B cell (primary cell): Measurements from ENCODE around the gene ZBTB17. TPM values are rescaled to one million over a fixed set of nuclear protein-coding genes. Genes with fewer than 3 reads are reported as not detected.

ENCODE experiments used
- ATAC-seq: fragments of 200-7000 bp; cut with Tn5 transposase; one replicate; pipeline ENCODE4 v1.10.0; 2021; ENCODE audit warnings: low read depth, mild to moderate bottlenecking, moderate number of reproducible peaks, moderate library complexity
- CTCF ChIA-PET: fragments of 350-600 bp; sonication (Branson Sonifier 250); formaldehyde crosslinking; loops from one replicate; lab custom pipeline; 2021; ENCODE audit warnings: antibody characterized with exemption, inconsistent platforms; lab: Charles Lee
- POLR2A ChIA-PET: fragments of 350-600 bp; sonication (Branson Sonifier 250); formaldehyde crosslinking; loops from one replicate; lab custom pipeline; 2021; ENCODE audit warnings: antibody characterized with exemption; lab: Charles Lee
- DNase-seq: peaks from one replicate; pipeline ENCODE4 v3.0.0; 2013
- H2AFZ ChIP-seq: 2 replicates; pipeline ENCODE4 v1.6.1; 2012; ENCODE audit warnings: mild to moderate bottlenecking, low read depth, low read length; ENCODE audit not compliant: insufficient read depth, poor library complexity, severe bottlenecking
- H3K27ac ChIP-seq, 2 donors: 1 replicate in 1 of 2; 2 replicates in 1 of 2; pipeline ENCODE4 v1.5.1; 2012 to 2013; ENCODE audit warnings: low read length in 2 of 2, mild to moderate bottlenecking in 2 of 2, moderate library complexity in 1 of 2
- H3K27me3 ChIP-seq, 4 experiments: fragments of 200-600 bp in 1 of 4; sonication (generic) in 1 of 4; replicated peaks in 1 of 4; 1 replicate in 2 of 4; 2 replicates in 2 of 4; pipeline versions ENCODE4 v1.6.1 to v1.7.0; 2013 to 2016; ENCODE audit warnings: low read length in 3 of 4, mild to moderate bottlenecking in 2 of 4, mixed read lengths in 1 of 4, moderate library complexity in 1 of 4; ENCODE audit not compliant: insufficient read depth in 4 of 4, control insufficient read depth in 3 of 4; ENCODE audit errors: control extremely low read depth in 1 of 4
- H3K36me3 ChIP-seq, 2 experiments: replicated peaks in 1 of 2; 1 replicate in 1 of 2; 2 replicates in 1 of 2; pipeline versions ENCODE4 v1.6.1 to v1.7.1; 2013; ENCODE audit warnings: low read length in 1 of 2; ENCODE audit not compliant: insufficient read depth in 2 of 2, control insufficient read depth in 1 of 2; ENCODE audit errors: control extremely low read depth in 1 of 2, extremely low read depth in 1 of 2
- H3K4me1 ChIP-seq, 2 donors: fragments of 200-600 bp in 1 of 2; sonication (generic) in 1 of 2; 1 replicate in 1 of 2; 2 replicates in 1 of 2; pipeline versions ENCODE4 v1.5.1 to v1.6.1; 2013 to 2017; ENCODE audit warnings: low read length in 2 of 2; ENCODE audit not compliant: control insufficient read depth in 2 of 2, insufficient read depth in 2 of 2
- H3K4me2 ChIP-seq: replicated peaks from 2 replicates; pipeline ENCODE3; 2012; ENCODE audit warnings: mild to moderate bottlenecking, low read depth, low read length; ENCODE audit not compliant: poor library complexity, severe bottlenecking
- H3K4me3 ChIP-seq, 5 experiments: fragments of 200-600 bp in 1 of 5; sonication (generic) in 1 of 5; 1 replicate in 3 of 5; 2 replicates in 2 of 5; pipeline versions ENCODE4 v1.5.1 to v1.7.0; 2011 to 2016; ENCODE audit warnings: low read length in 4 of 5, mild to moderate bottlenecking in 4 of 5, low read depth in 2 of 5, control low read depth in 1 of 5, moderate library complexity in 1 of 5; ENCODE audit not compliant: insufficient read depth in 1 of 5; ENCODE audit errors: control extremely low read depth in 1 of 5, extremely low read depth in 1 of 5
- H3K79me2 ChIP-seq: fragments of 200-600 bp; sonication (generic); one replicate; pipeline ENCODE4 v1.6.0; 2016; ENCODE audit warnings: low read length; ENCODE audit not compliant: control insufficient read depth, insufficient read depth
- H3K9ac ChIP-seq: fragments of 200-600 bp; sonication (generic); 2 replicates; pipeline ENCODE4 v1.6.1; 2017; ENCODE audit warnings: mild to moderate bottlenecking, low read length, moderate library complexity
- H3K9me3 ChIP-seq, 3 donors: one replicate each; pipeline versions ENCODE4 v1.6.1 to v1.7.1; 2013; ENCODE audit warnings: low read length in 2 of 3; ENCODE audit not compliant: control insufficient read depth in 2 of 3, insufficient read depth in 1 of 3; ENCODE audit errors: control extremely low read depth in 1 of 3
- H4K20me1 ChIP-seq: 2 replicates; pipeline ENCODE4 v1.6.0; 2012; ENCODE audit warnings: mild to moderate bottlenecking, low read length; ENCODE audit not compliant: insufficient read depth, control insufficient read depth, poor library complexity, severe bottlenecking
- H3K27ac Mint-ChIP-seq: one replicate; pipeline ENCODE4 v1.8.0; 2021; ENCODE audit warnings: mixed read lengths
- H3K27me3 Mint-ChIP-seq: one replicate; pipeline ENCODE4 v1.8.0; 2021; ENCODE audit warnings: mixed read lengths
- H3K4me1 Mint-ChIP-seq: one replicate; pipeline ENCODE4 v1.8.0; 2021; ENCODE audit warnings: mixed read lengths
- H3K4me3 Mint-ChIP-seq: one replicate; pipeline ENCODE4 v1.8.0; 2021; ENCODE audit warnings: mixed read lengths
- H3K9me3 Mint-ChIP-seq: one replicate; pipeline ENCODE4 v1.8.0; 2022; ENCODE audit warnings: mixed read lengths; ENCODE audit not compliant: insufficient read depth
- CTCF ChIP-seq: fragments of 200-600 bp; IDR thresholded peaks from one replicate; pipeline ENCODE4 v1.8.0; 2022; ENCODE audit warnings: antibody characterized with exemption, mild to moderate bottlenecking
- EZH2 ChIP-seq: IDR thresholded peaks from 2 replicates; pipeline ENCODE4 v1.6.1; 2012; ENCODE audit warnings: borderline replicate concordance, low read depth, mild to moderate bottlenecking, moderate library complexity, low read length; ENCODE audit not compliant: insufficient read depth, poor library complexity, severe bottlenecking
- WGBS: methylation state at CpG from one replicate; pipeline ENCODE4 v1.1.5; 2013; ENCODE audit warnings: missing lambda C conversion rate; ENCODE audit not compliant: insufficient coverage; 5-methylcytosine and 5-hydroxymethylcytosine counted together
- intact Hi-C: fragments of 100-400 bp; cut with micrococcal nuclease; formaldehyde crosslinking; loops from one replicate; pipeline ENCODE4 v1.10.0; 2022
- polyA plus RNA-seq: library from polyadenylated mRNA; depleted of rRNA; stranded (reverse); fragments of >200 nt; gene quantifications from 2 replicates; pipeline ENCODE4 v1.2.3, GENCODE V29; 2012
- total RNA-seq, 2 donors: library from RNA; stranded (reverse); fragments of 120-200 nt in 1 of 2; gene quantifications; 1 replicate in 1 of 2; 2 replicates in 1 of 2; pipeline versions ENCODE4 v1.2.3 to v1.2.4, GENCODE V29; 2013 to 2022

Gene ZBTB17
- total and polyA plus RNA-seq, 2 donors (not counting 1 experiment from before 2014, with no cell fraction given) = 94.1 to 157 TPM

GRCh38 chr1:15942661-15943327 lies 33.1 kb downstream of the ZBTB17 start:
- TF ChIP-seq EZH2 = no peak
- TF ChIP-seq CTCF = no peak
- peak; percentile 9 for DNase-seq
- Histone ChIP-seq H4K20me1 (peaks cover 13% of the 10 kb centered on the region), H3K4me3 (no peak overlapping the region), H3K4me2 (no peak overlapping the region), H3K36me3 (peaks cover 0 to 94% of the 10 kb centered on the region in 2 experiments), H3K4me1 (peaks cover 0 to 16% of the 10 kb centered on the region in 2 donors), H3K9me3 (no peaks in the 10 kb centered on the region), H3K27me3 (no peaks in the 10 kb centered on the region), H3K27ac (no peak overlapping the region), H3K9ac (no peak overlapping the region), H3K79me2 (peaks cover 22% of the 10 kb centered on the region), H2AFZ (no peak overlapping the region)
- Mint-ChIP-seq H3K27me3 (no peaks in the 10 kb centered on the region), H3K4me1 (peaks cover 10% of the 10 kb centered on the region), H3K4me3 (no peak overlapping the region), H3K27ac (no peak overlapping the region), H3K9me3 (no peaks in the 10 kb centered on the region)
- CTCF ChIA-PET = no interaction called here
- POLR2A ChIA-PET = no interaction called here
- no peak for ATAC-seq
- intact Hi-C loops = no loop called here
- 89% methylated on average over 17 of the region's 18 CpGs for WGBS

- Mint-ChIP-seq H3K4me1 (peaks cover 7% of the 10 kb centered on the region), H3K4me3 (no peak overlapping the region), H3K9me3 (no peaks in the 10 kb centered on the region), H3K27ac (no peak overlapping the region), H3K27me3 (no peaks in the 10 kb centered on the region)
- peaks cover 13% of the 10 kb centered on the region for H4K20me1 ChIP-seq
- 93% methylated on average over 30 of the region's 32 CpGs for WGBS
- peaks cover 17% of the 10 kb centered on the region for H3K79me2 ChIP-seq
- peaks cover 0 to 8% of the 10 kb centered on the region in 2 donors for H3K4me1 ChIP-seq
- H3K9ac ChIP-seq = no peak overlapping the region
- H3K27ac ChIP-seq = no peak overlapping the region
- peak; percentile 8 for DNase-seq
- ATAC-seq = no peak
- TF ChIP-seq EZH2 = no peak
- TF ChIP-seq CTCF = no peak
- peaks cover 0 to 94% of the 10 kb centered on the region in 2 experiments for H3K36me3 ChIP-seq
- ChIA-PET POLR2A (no interaction called here), CTCF (no interaction called here)
- H3K27me3 ChIP-seq = no peaks in the 10 kb centered on the region
- H3K9me3 ChIP-seq = no peaks in the 10 kb centered on the region
- intact Hi-C loops = no loop called here
- H2AFZ ChIP-seq = no peak overlapping the region
- H3K4me3 ChIP-seq = no peak overlapping the region
- no peak overlapping the region for H3K4me2 ChIP-seq
Observed at GRCh38 chr1:15941899-15942660, 33.8 kb downstream of the ZBTB17 start.
